Kidney epithelial cell (primary cell): ENCODE data around the gene ZNF771. TPM values are rescaled to one million over a fixed set of nuclear protein-coding genes. Genes with fewer than 3 reads are reported as not detected.
"Not testable (repeated sequence)": the region's sequence is repeated elsewhere in the genome, so short reads cannot be mapped to it uniquely, and the experiment has no call there.

Source experiments
- DNase-seq: peaks from one replicate; pipeline ENCODE4 v3.0.0-alpha.2; 2010; ENCODE audit warnings: low read depth
- H3K27me3 ChIP-seq: 2 replicates; pipeline ENCODE4 v1.6.0; 2011; ENCODE audit warnings: low read length; ENCODE audit not compliant: control insufficient read depth, insufficient read depth
- H3K36me3 ChIP-seq: 2 replicates; pipeline ENCODE4 v1.5.1; 2011; ENCODE audit warnings: low read length; ENCODE audit not compliant: control insufficient read depth, insufficient read depth
- H3K4me3 ChIP-seq: 2 replicates; pipeline ENCODE4 v1.5.1; 2011; ENCODE audit warnings: low read depth, mild to moderate bottlenecking, control low read depth, low read length
- total RNA-seq: library from RNA; depleted of rRNA; stranded (reverse); fragments of >200 nt; gene quantifications from 2 replicates; pipeline ENCODE4 v1.2.3, GENCODE V29; 2015
- TF ChIP-seq, protein P1 (sequence below): IDR thresholded peaks from 2 replicates; pipeline ENCODE4 v1.5.1; 2011; ENCODE audit warnings: mild to moderate bottlenecking, moderate library complexity, low read length, control low read depth, inconsistent platforms; ENCODE audit not compliant: insufficient read depth, poor library complexity, severe bottlenecking

Gene ZNF771
- total RNA-seq, 1 donor from 2014 or later = 16.7 TPM

DNA sequence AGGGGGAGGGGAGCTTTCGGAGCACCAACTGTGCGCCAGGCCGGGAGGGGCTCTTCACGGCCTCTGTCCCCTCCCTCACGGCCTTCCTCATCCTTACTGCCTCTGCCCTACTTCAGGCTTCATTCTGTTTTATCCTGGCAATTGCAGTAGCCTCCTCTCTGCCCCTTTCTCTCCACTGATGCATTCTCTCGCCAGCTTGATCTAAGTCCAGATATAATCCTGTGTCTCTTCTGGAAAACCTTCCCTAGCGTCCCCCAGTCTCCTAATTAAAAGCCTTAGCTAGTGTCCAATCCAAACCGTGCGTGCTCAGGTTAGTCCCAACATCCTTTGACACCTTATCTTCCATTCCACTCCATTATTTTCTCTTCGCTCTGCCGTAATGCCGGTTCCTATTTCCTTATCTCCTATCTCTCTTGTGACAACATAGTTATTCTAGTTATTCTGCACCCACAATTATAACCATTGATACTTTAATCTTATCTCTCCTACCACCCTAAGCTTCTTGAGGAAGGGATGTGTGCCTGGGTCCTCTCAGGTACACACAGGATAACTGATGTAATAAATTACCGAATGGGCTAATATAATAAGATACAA lies 11.3 kb upstream of the ZNF771 start:
- Histone ChIP-seq H3K27me3 (no peaks in the 10 kb centered on the region), H3K36me3 (no peaks in the 10 kb centered on the region), H3K4me3 (peak overlapping the region; percentile 87)
- TF ChIP-seq, protein P1, sequence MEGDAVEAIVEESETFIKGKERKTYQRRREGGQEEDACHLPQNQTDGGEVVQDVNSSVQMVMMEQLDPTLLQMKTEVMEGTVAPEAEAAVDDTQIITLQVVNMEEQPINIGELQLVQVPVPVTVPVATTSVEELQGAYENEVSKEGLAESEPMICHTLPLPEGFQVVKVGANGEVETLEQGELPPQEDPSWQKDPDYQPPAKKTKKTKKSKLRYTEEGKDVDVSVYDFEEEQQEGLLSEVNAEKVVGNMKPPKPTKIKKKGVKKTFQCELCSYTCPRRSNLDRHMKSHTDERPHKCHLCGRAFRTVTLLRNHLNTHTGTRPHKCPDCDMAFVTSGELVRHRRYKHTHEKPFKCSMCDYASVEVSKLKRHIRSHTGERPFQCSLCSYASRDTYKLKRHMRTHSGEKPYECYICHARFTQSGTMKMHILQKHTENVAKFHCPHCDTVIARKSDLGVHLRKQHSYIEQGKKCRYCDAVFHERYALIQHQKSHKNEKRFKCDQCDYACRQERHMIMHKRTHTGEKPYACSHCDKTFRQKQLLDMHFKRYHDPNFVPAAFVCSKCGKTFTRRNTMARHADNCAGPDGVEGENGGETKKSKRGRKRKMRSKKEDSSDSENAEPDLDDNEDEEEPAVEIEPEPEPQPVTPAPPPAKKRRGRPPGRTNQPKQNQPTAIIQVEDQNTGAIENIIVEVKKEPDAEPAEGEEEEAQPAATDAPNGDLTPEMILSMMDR = no peak
- no peak for DNase-seq

DNA sequence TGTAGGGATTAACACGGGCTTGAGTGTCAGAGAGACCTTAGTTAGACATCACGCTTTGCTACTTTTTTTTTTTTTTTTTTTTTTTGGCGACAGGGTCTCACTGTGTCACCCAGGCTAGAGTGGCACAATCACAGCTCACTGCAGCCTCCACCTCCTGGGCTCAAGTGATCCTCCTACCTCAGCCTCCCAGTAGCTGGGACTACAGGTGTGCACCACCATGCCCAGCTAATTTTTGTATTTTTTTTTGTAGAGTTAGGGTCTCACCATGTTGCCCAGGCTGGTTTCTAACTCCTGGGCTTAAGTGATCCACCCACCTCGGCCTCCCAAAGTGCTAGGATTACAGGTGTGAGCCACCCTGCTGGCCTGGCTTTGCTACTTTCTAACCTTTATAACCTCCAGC lies 10.8 kb upstream of the ZNF771 start:
- H3K36me3 ChIP-seq, DNase-seq, H3K4me3 ChIP-seq, H3K27me3 ChIP-seq: not testable (repeated sequence)

DNA sequence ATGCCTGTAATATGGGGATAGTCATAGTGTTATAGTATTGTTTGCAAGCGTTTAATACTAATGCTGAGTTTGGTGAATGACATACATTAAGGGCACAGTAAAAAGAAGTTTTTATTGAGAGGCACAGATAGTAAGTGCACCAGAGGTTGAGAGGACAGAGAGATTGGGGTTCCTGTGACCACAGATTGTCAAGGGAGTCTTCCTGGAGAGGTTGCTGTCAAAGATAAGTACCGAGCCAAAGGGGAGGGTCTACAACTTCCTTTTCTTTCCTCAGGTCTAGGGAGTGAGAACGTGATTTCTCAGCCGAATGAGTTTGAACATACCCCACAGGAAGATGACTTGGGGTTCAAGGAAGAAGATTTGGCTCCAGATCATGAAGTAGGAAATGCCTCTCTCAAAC lies 10.3 kb upstream of the ZNF771 start:
- no peak overlapping the region for H3K4me3 ChIP-seq
- TF ChIP-seq, protein P1 = no peak
- H3K36me3 ChIP-seq = no peaks in the 10 kb centered on the region
- H3K27me3 ChIP-seq = no peaks in the 10 kb centered on the region
- no peak for DNase-seq

DNA sequence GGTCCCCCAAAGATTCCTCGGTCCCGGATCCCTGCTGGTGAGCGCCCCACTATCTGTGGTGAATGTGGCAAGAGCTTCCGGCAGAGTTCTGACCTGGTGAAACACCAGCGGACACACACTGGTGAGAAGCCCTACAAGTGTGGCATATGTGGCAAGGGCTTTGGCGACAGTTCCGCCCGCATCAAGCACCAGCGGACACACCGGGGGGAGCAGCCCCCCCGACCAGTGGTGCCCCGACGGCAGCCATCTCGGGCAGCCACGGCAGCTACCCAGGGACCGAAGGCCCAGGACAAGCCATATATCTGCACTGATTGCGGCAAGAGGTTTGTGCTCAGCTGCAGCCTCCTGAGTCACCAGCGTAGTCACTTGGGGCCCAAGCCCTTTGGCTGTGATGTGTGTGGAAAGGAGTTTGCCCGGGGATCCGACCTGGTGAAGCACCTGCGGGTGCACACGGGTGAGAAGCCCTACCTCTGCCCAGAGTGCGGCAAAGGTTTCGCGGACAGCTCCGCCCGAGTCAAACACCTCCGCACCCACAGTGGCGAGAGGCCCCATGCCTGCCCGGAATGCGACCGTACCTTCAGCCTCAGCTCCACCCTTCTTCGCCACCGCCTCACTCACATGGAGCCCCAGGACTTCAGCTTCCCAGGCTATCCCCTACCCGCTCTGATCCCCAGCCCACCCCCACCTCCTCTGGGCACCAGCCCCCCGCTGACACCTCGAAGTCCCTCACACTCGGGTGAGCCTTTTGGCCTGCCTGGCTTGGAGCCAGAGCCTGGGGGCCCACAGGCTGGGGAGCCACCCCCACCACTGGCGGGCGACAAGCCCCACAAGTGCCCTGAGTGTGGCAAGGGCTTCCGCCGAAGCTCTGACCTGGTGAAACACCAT lies 9.4 kb upstream of the ZNF771 start:
- Histone ChIP-seq H3K27me3 (no peaks in the 10 kb centered on the region), H3K4me3 (no peak overlapping the region), H3K36me3 (no peaks in the 10 kb centered on the region)
- DNase-seq = no peak
- TF ChIP-seq, protein P1 = no peak

DNA sequence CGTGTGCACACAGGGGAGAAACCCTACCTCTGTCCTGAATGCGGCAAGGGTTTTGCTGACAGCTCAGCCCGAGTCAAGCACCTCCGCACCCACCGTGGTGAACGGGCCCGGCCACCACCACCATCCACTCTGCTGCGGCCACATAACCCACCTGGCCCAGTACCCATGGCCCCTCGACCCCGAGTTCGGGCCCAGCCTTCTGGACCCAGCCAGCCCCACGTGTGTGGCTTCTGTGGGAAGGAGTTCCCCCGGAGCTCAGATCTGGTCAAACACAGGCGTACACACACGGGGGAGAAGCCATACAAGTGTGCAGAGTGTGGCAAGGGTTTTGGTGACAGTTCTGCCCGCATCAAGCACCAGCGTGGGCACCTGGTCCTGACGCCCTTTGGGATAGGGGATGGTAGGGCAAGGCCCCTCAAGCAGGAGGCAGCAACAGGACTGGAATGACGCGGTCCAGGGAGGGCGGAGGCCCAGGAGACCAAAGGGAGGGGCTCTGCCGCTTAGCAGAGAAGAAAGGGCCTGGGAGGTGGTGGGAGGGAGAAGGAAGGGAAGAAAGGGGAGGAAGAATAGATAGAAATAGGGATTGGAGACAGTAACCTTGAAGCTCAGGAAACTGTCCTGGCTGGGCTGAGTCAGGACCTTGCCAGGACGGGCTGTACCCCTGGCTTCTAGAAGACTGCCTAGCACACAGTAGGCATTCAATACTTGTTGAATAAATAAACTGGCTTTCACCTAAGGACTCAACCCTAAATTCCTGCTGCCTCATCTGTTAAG lies 8.6 kb upstream of the ZNF771 start:
- Histone ChIP-seq H3K4me3 (no peak overlapping the region), H3K27me3 (no peaks in the 10 kb centered on the region), H3K36me3 (no peaks in the 10 kb centered on the region)
- TF ChIP-seq, protein P1 = no peak
- DNase-seq = no peak
